HG03558 (cell line): ENCODE results near the gene JPT1.

Source experiments
- ATAC-seq: cut with Tn5 transposase; IDR thresholded peaks from one replicate; pipeline ENCODE4 v1.9.1; 2021; ENCODE audit warnings: moderate number of reproducible peaks; ENCODE audit not compliant: unreplicated experiment; ENCODE audit errors: extremely low read depth

The JPT1 gene

GRCh38 chr17:75109407-75110233 lies 44.7 kb downstream of the JPT1 start, which contains the start of gene ARMC7:
ARMC7 (plus strand) TSS chr17:75109969; CDS start chr17:75110289, 320 bp downstream.
- ATAC-seq, result peak; percentile 50

GRCh38 chr17:75109046-75109406 lies 45.3 kb downstream of the JPT1 start:
- no peak for ATAC-seq

GRCh38 chr17:75108193-75108592 lies 46.1 kb downstream of the JPT1 start:
- ATAC-seq, result no peak

GRCh38 chr17:75105126-75106080 lies 48.9 kb downstream of the JPT1 start:
- no peak for ATAC-seq

GRCh38 chr17:75103601-75104554 lies 50.4 kb downstream of the JPT1 start:
- no peak for ATAC-seq

- ATAC-seq, result no peak
These were observed 51.9 kb downstream of the JPT1 start for GRCh38 chr17:75102385-75102821.

- ATAC-seq, result no peak
These were observed 54.3 kb downstream of the JPT1 start for GRCh38 chr17:75099881-75100595.

- ATAC-seq, result no peak
These were observed 55.5 kb downstream of the JPT1 start for GRCh38 chr17:75098861-75099260.

- ATAC-seq, result no peak
These were observed 56.4 kb downstream of the JPT1 start for GRCh38 chr17:75097865-75098264.

- ATAC-seq, result no peak
These were observed 58.2 kb downstream of the JPT1 start for GRCh38 chr17:75096082-75096625.

GRCh38 chr17:75094871-75095399 lies 59.4 kb downstream of the JPT1 start:
- ATAC-seq, result no peak

- ATAC-seq, result no peak
These were observed 60.7 kb downstream of the JPT1 start for GRCh38 chr17:75093548-75094158.

- no peak for ATAC-seq
These were observed 62.4 kb downstream of the JPT1 start for GRCh38 chr17:75091855-75092327.

GRCh38 chr17:75090871-75091854 lies 63.1 kb downstream of the JPT1 start:
- no peak for ATAC-seq

GRCh38 chr17:75088465-75089417 lies 65.6 kb downstream of the JPT1 start:
- ATAC-seq, result no peak
